ENCODE results near the gene PPP1R37. TPM values are rescaled to one million over a fixed set of nuclear protein-coding genes. Genes with fewer than 3 reads are reported as not detected.

The PPP1R37 gene
- total RNA-seq, 1 donor, result 31.1 TPM

DNA sequence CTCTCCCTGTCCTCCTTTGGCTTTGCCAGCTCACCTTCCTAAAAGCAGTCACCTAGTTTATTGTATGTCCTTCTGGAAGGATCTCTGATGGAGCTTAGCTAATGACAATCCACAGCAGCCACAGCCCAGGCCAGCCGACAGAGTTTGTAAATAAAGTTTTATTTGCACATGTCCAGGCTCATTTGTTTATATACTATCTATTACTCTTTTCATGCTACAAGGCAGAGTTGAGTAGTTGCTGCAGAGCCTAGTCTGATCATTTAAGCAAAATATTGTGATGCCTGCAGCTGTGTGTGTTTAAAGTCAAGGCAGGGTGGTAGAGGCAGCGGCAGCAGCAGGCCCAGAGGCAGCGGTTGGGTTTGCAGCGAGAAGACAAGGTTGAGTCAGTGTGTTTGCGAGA, 35.2 kb downstream of the PPP1R37 start:
- no peak for DNase-seq (ENCODE audit: low read depth)
- TF ChIP-seq, protein P1, sequence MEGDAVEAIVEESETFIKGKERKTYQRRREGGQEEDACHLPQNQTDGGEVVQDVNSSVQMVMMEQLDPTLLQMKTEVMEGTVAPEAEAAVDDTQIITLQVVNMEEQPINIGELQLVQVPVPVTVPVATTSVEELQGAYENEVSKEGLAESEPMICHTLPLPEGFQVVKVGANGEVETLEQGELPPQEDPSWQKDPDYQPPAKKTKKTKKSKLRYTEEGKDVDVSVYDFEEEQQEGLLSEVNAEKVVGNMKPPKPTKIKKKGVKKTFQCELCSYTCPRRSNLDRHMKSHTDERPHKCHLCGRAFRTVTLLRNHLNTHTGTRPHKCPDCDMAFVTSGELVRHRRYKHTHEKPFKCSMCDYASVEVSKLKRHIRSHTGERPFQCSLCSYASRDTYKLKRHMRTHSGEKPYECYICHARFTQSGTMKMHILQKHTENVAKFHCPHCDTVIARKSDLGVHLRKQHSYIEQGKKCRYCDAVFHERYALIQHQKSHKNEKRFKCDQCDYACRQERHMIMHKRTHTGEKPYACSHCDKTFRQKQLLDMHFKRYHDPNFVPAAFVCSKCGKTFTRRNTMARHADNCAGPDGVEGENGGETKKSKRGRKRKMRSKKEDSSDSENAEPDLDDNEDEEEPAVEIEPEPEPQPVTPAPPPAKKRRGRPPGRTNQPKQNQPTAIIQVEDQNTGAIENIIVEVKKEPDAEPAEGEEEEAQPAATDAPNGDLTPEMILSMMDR (IDR thresholded peaks at IDR 0.05; ENCODE audit: insufficient read depth, low read depth, low read length), result no peak
- H3K4me3 ChIP-seq (ENCODE audit: low read depth, low read length), result no peak overlapping the region

DNA sequence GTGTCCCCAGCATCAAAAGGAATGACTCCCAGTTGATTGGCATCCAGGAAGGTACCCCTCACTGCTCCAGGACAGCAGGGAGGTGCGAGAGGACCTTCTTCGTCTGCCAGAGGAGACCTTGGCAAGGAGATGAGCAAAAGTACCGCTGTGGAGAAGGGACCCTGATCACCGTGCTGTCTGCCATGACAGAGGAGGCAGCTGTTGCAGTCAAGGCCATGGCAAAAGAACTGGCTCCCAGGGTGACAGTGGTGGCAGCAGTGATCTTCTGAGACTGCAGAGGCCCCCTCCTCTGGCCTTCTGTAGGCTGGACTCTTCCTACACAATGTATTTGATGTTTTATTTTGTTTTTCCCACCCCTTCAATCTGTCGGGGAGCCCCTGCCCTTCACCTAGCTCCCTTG, 35.8 kb downstream of the PPP1R37 start:
- DNase-seq (ENCODE audit: low read depth), result no peak
- no peak overlapping the region for H3K4me3 ChIP-seq (ENCODE audit: low read depth, low read length)
- TF ChIP-seq, protein P1 (IDR thresholded peaks at IDR 0.05; ENCODE audit: insufficient read depth, low read depth, low read length), result no peak

DNA sequence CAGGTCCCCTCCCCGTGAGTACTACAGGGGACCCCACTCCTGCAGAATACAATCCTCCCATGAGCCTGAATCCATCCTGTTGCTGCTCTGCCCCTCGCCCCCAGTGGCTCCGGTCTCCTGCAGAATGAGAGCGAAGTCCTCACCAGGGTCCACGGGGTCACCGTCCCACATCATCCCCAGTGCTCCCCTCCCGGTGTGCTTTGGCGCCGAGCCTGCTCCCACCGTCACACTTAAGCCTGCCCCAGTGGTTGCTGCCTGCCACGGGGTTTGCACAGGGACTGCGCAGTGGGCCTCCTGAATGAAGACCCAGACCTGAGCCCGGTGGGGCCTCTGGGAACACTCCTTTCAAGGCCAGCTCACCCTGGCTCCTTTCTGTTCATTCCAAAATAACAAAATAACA, 37.3 kb downstream of the PPP1R37 start:
- no peak overlapping the region for H3K4me3 ChIP-seq (ENCODE audit: low read depth, low read length)
- TF ChIP-seq, protein P1 (IDR thresholded peaks at IDR 0.05; ENCODE audit: insufficient read depth, low read depth, low read length), result no peak
- no peak for DNase-seq (ENCODE audit: low read depth)

DNA sequence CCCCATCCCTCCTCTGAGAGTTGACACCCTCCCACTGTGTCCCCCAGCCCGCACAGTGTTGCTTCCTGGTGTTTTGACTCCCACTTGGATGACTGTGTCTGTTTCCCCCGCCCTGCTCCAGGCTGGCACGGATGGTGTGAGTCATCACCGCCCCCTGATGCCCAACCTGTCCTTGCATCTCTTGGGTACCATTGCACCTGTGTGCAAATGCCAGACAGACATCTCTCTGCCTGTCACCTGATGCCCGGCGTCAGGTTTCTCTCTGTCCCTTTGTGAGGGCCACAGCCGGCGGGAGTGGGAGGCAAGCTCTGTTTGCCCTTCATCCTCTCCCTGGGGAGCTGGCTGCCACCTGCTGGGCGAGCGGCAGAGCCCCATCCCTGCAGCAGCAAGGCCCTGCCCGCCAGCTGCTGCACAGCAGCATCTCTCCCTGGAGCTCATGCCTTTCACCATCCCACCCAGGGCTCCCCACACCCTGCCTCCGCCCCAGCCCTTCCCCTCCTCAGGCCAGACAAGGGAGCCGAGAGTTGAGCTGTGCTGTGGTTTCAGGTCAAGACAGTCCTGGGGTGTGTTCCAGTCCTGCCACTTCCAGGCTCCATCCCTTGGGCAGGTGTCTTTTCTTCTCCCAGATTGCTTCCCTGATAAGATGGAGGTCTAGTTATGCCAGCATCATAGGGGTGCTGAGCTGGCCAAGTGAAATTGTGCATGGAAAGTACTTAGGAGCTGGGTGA, 38.1 kb downstream of the PPP1R37 start:
- H3K4me3 ChIP-seq (ENCODE audit: low read depth, low read length), result no peak overlapping the region
- TF ChIP-seq, protein P1 (IDR thresholded peaks at IDR 0.05; ENCODE audit: insufficient read depth, low read depth, low read length), result peak; percentile 34
- peak; percentile 9 for DNase-seq (ENCODE audit: low read depth)

DNA sequence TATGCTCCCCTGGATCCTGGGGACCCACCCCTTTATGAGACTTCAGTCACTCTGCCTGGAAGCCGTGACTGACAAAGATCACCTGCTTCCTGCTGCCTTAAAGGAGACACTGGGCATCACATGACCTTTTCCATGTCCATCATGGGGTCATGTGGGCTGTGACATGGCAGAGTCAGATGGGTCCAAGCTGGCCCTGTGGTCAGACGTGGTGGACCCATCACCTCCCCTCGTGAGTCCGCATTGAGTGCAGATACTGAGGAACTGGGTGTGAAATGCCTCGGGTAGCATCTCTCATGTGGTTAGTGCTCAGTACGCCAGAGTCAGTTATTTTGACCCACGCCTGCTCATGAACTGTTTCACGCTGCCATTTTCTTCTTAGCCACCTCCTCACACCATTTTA, 40.7 kb downstream of the PPP1R37 start:
- TF ChIP-seq, protein P1 (IDR thresholded peaks at IDR 0.05; ENCODE audit: insufficient read depth, low read depth, low read length), result no peak
- H3K4me3 ChIP-seq (ENCODE audit: low read depth, low read length), result no peak overlapping the region
- DNase-seq (ENCODE audit: low read depth), result no peak

DNA sequence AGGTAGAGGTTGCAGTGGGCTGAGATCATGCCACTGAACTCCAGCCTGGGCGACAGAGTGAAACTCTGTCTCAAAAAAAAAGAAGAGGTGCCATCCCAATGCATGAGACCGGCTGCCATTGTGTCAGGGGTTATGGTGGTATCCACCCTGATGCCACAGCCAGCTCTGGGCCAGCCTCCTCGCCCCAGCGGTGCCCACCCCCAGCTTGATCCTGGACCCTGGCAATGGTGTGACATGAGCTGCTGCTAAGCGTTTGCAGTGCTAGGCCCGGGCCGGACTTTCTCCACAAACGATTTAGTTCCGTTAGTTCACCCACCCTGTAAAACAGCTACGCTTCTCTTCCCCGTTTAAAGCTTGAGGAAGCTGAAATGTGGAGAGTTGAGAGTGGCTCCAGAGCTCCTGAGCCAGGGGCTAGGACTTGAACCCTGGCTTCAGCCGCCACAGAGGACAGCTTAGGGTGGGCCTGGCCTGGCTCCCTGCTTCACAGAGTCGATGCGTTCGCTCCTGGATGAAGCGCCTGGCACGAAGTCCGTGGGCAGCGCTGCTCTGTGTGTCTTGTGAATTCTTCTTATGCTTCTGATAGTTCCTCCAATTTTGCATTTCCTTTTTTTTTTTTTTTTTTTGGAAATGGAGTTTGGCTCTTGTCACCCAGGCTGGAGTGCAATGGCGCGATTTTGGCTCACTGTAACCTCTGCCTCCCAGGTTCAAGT, 42.4 kb downstream of the PPP1R37 start:
- no peak for DNase-seq (ENCODE audit: low read depth)
- TF ChIP-seq, protein P1 (IDR thresholded peaks at IDR 0.05; ENCODE audit: insufficient read depth, low read depth, low read length), result no peak
- no peak overlapping the region for H3K4me3 ChIP-seq (ENCODE audit: low read depth, low read length)

Measured in fibroblast of villous mesenchyme (primary cell).